ENCODE data around the gene MCF2L2. TPM values are rescaled to one million over a fixed set of nuclear protein-coding genes. Genes with fewer than 3 reads are reported as not detected.

The MCF2L2 gene
- total RNA-seq, 1 experiment from 2014 or later, result 3.9 TPM

DNA sequence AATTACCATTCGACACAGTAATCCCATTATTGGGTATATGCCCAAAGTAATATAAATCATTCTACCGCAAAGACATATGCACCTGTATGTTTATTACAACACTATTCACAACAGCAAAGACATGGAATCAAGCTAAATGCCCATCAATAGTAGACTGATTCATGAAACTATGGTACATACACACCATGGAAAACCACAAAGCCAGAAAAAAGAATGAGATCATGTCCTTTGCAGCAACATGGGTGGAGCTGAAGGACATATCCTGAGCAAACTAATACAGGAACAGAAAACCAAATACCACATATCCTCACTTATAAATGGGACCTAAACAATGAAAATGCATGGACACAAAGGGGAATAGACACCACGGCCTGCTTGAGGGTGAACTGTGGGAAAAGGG is 11.1 kb upstream of the MCF2L2 start:
- H3K4me1 Mint-ChIP-seq (ENCODE audit: low read depth, unreplicated experiment), result peaks cover 6% of the 10 kb centered on the region
- POLR2A ChIA-PET, result no interaction called here
- H3K27me3 Mint-ChIP-seq (ENCODE audit: insufficient read depth, unreplicated experiment), result no peaks in the 10 kb centered on the region
- TF ChIP-seq, protein P1, sequence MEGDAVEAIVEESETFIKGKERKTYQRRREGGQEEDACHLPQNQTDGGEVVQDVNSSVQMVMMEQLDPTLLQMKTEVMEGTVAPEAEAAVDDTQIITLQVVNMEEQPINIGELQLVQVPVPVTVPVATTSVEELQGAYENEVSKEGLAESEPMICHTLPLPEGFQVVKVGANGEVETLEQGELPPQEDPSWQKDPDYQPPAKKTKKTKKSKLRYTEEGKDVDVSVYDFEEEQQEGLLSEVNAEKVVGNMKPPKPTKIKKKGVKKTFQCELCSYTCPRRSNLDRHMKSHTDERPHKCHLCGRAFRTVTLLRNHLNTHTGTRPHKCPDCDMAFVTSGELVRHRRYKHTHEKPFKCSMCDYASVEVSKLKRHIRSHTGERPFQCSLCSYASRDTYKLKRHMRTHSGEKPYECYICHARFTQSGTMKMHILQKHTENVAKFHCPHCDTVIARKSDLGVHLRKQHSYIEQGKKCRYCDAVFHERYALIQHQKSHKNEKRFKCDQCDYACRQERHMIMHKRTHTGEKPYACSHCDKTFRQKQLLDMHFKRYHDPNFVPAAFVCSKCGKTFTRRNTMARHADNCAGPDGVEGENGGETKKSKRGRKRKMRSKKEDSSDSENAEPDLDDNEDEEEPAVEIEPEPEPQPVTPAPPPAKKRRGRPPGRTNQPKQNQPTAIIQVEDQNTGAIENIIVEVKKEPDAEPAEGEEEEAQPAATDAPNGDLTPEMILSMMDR (IDR thresholded peaks at IDR 0.05; ENCODE audit: insufficient read depth in 1 of 2, low read depth in 1 of 2, low read length in 1 of 2, severe bottlenecking in 1 of 2, unreplicated experiment in 1 of 2), result no peak
- intact Hi-C loops (cut with micrococcal nuclease; ENCODE audit: unreplicated experiment), result no loop called here
- H3K9me3 Mint-ChIP-seq (ENCODE audit: unreplicated experiment), result peaks cover 34% of the 10 kb centered on the region
- DNase-seq, result no peak
- peaks cover 18% of the 10 kb centered on the region for H3K9me3 ChIP-seq
- H3K4me3 Mint-ChIP-seq (ENCODE audit: unreplicated experiment), result no peak overlapping the region
- peaks cover 4% of the 10 kb centered on the region for H3K36me3 Mint-ChIP-seq (ENCODE audit: insufficient read depth, unreplicated experiment)
- CTCF ChIA-PET, result no interaction called here
- BruUV-seq (replicated peaks), result no TSS peak
- peaks cover 19% of the 10 kb centered on the region for H3K4me1 ChIP-seq
- no peaks in the 10 kb centered on the region for H3K27me3 ChIP-seq (replicated peaks; ENCODE audit: control insufficient read depth, insufficient read depth, low read length)
- no peak overlapping the region for H3K27ac Mint-ChIP-seq (ENCODE audit: unreplicated experiment)
- no peaks in the 10 kb centered on the region for H3K36me3 ChIP-seq (ENCODE audit: control insufficient read depth, insufficient read depth, low read length)
- no peak overlapping the region for H3K4me3 ChIP-seq (ENCODE audit: low read depth, low read length)

DNA sequence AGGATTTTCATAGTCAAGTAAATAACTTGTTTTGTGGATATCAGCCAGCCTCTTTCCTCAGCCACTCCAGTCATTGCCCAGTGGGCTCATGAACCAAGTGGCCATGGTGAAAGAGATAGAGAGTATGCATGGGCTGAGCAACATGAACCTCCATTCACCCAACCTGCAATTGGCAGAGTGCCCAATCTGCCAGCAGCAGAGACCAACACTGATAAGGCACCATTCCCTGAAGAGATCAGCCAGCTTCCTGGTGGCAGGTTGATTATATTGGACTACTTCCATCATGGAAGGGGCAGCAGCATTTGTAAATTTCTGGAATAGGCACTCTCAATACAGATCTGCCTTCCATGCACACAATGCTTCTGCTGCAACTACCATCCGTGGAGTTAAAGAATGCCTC is 10.3 kb upstream of the MCF2L2 start:
- peaks cover 26% of the 10 kb centered on the region for H3K9me3 Mint-ChIP-seq (ENCODE audit: unreplicated experiment)
- H3K4me3 ChIP-seq (ENCODE audit: low read depth, low read length), result no peak overlapping the region
- H3K27ac Mint-ChIP-seq (ENCODE audit: unreplicated experiment), result no peak overlapping the region
- ChIA-PET POLR2A (no interaction called here), CTCF (interaction anchor here (0.6 kb wide), 1 partner anchor 11 kb away, joined by 3 read pairs; no protein-coding TSS in a partner anchor)
- no peak overlapping the region for H3K4me3 Mint-ChIP-seq (ENCODE audit: unreplicated experiment)
- H3K4me1 ChIP-seq, result peaks cover 23% of the 10 kb centered on the region
- peaks cover 10% of the 10 kb centered on the region for H3K9me3 ChIP-seq
- BruUV-seq (replicated peaks), result no TSS peak
- TF ChIP-seq, protein P1 (IDR thresholded peaks at IDR 0.05; ENCODE audit: insufficient read depth in 1 of 2, low read depth in 1 of 2, low read length in 1 of 2, severe bottlenecking in 1 of 2, unreplicated experiment in 1 of 2), result no peak
- H3K36me3 ChIP-seq (ENCODE audit: control insufficient read depth, insufficient read depth, low read length), result no peaks in the 10 kb centered on the region
- H3K27me3 ChIP-seq (replicated peaks; ENCODE audit: control insufficient read depth, insufficient read depth, low read length), result no peaks in the 10 kb centered on the region
- no peak for DNase-seq
- H3K4me1 Mint-ChIP-seq (ENCODE audit: low read depth, unreplicated experiment), result peaks cover 9% of the 10 kb centered on the region
- peaks cover 4% of the 10 kb centered on the region for H3K36me3 Mint-ChIP-seq (ENCODE audit: insufficient read depth, unreplicated experiment)
- intact Hi-C loops (cut with micrococcal nuclease; ENCODE audit: unreplicated experiment), result no loop called here
- H3K27me3 Mint-ChIP-seq (ENCODE audit: insufficient read depth, unreplicated experiment), result no peaks in the 10 kb centered on the region

DNA sequence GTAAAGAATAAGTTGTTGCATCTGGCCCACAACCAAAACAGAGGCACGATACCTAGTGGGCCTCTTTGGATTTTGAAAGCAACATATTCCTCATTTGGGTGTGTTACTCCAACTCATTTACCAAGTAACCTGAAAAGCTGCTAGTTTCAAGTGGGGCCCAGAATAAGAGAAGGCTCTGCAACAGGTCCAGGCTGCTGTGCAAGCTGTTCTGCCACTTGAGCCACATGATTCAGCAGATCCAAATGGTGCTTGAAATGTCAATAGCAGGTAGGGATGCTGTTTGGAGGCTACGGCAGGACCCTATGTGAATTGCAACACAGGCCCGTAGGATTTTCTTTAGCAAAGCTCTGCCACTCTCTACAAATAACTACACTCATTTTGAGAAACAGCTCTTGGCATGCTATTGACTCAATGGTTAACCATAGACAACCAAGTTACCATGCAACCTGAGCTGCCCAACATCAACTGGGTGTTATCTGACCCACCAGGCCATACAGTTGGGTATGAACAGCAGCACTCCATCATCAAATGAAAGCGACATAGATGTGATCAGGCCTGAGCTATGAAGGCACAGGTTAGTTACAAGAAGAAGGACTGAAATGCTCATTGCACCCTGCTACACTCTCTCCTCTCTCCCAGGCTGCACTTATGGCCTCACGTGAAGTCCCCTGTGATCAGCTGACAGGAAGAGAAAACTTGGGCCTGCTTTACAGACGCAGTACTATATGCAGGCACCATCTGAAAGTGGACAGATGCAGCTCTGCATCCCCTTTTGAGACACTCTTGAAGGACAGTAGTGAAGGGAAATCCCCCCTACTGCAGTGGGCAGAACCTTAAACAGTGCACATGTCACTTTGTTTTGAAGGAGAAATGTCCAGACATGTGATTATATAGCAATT is 9.5 kb upstream of the MCF2L2 start:
- H3K36me3 ChIP-seq (ENCODE audit: control insufficient read depth, insufficient read depth, low read length), result no peaks in the 10 kb centered on the region
- H3K4me1 ChIP-seq, result peaks cover 28% of the 10 kb centered on the region
- no peak overlapping the region for H3K4me3 Mint-ChIP-seq (ENCODE audit: unreplicated experiment)
- POLR2A ChIA-PET, result no interaction called here
- H3K4me1 Mint-ChIP-seq (ENCODE audit: low read depth, unreplicated experiment), result peaks cover 9% of the 10 kb centered on the region
- H3K27me3 ChIP-seq (replicated peaks; ENCODE audit: control insufficient read depth, insufficient read depth, low read length), result no peaks in the 10 kb centered on the region
- H3K9me3 ChIP-seq, result peaks cover 2% of the 10 kb centered on the region; the same call in 1 of the 2 replicates
- TF ChIP-seq, protein P1 (IDR thresholded peaks at IDR 0.05; ENCODE audit: insufficient read depth in 1 of 2, low read depth in 1 of 2, low read length in 1 of 2, severe bottlenecking in 1 of 2, unreplicated experiment in 1 of 2), result no peak
- no TSS peak for BruUV-seq (replicated peaks)
- CTCF ChIA-PET, result interaction anchor here (0.6 kb wide), 1 partner anchor 10 kb away, joined by 3 read pairs; no protein-coding TSS in a partner anchor
- intact Hi-C loops (cut with micrococcal nuclease; ENCODE audit: unreplicated experiment), result no loop called here
- H3K27ac Mint-ChIP-seq (ENCODE audit: unreplicated experiment), result no peak overlapping the region
- peaks cover 4% of the 10 kb centered on the region for H3K36me3 Mint-ChIP-seq (ENCODE audit: insufficient read depth, unreplicated experiment)
- no peak for DNase-seq
- no peak overlapping the region for H3K4me3 ChIP-seq (ENCODE audit: low read depth, low read length)
- H3K27me3 Mint-ChIP-seq (ENCODE audit: insufficient read depth, unreplicated experiment), result no peaks in the 10 kb centered on the region
- peaks cover 18% of the 10 kb centered on the region for H3K9me3 Mint-ChIP-seq (ENCODE audit: unreplicated experiment)

Data from Caco-2 (cell line).